ENCODE results near the gene SS18L1.
A peak's percentile ranks its signal among the peaks of the same experiment; 100 is the strongest.

The SS18L1 gene

GRCh38 chr20:62211216-62211615, 67.6 kb downstream of the SS18L1 start:
- Mint-ChIP-seq H3K27me3 (peaks cover 6% of the 10 kb centered on the region), H3K9me3 (no peaks in the 10 kb centered on the region), H3K4me3 (no peak overlapping the region), H3K36me3 (no peaks in the 10 kb centered on the region), H3K4me1 (no peaks in the 10 kb centered on the region), H3K27ac (no peak overlapping the region)

- Mint-ChIP-seq H3K4me1 (no peaks in the 10 kb centered on the region), H3K4me3 (no peak overlapping the region), H3K36me3 (no peaks in the 10 kb centered on the region), H3K27ac (no peak overlapping the region), H3K9me3 (no peaks in the 10 kb centered on the region), H3K27me3 (peaks cover 6% of the 10 kb centered on the region)
Measured at GRCh38 chr20:62211769-62212288, 68.3 kb downstream of the SS18L1 start.

- no peak overlapping the region for H3K4me3 Mint-ChIP-seq
- H3K4me1 Mint-ChIP-seq = no peaks in the 10 kb centered on the region
- H3K9me3 Mint-ChIP-seq = no peaks in the 10 kb centered on the region
- H3K27ac Mint-ChIP-seq = no peak overlapping the region
- no peaks in the 10 kb centered on the region for H3K36me3 Mint-ChIP-seq
- H3K27me3 Mint-ChIP-seq = peaks cover 6% of the 10 kb centered on the region
Measured at GRCh38 chr20:62212299-62212698, 68.7 kb downstream of the SS18L1 start.

GRCh38 chr20:62214067-62214466, 70.5 kb downstream of the SS18L1 start:
- Mint-ChIP-seq H3K4me3 (no peak overlapping the region), H3K27me3 (peaks cover 12% of the 10 kb centered on the region), H3K4me1 (no peaks in the 10 kb centered on the region), H3K27ac (no peak overlapping the region), H3K9me3 (no peaks in the 10 kb centered on the region), H3K36me3 (no peaks in the 10 kb centered on the region)

GRCh38 chr20:62215020-62215990, 71.7 kb downstream of the SS18L1 start:
- Mint-ChIP-seq H3K9me3 (no peaks in the 10 kb centered on the region), H3K27me3 (peaks cover 14% of the 10 kb centered on the region), H3K36me3 (no peaks in the 10 kb centered on the region), H3K4me1 (no peaks in the 10 kb centered on the region), H3K4me3 (no peak overlapping the region), H3K27ac (peak overlapping the region; percentile 41)

GRCh38 chr20:62215991-62216635, 72.5 kb downstream of the SS18L1 start:
- no peaks in the 10 kb centered on the region for H3K9me3 Mint-ChIP-seq

GRCh38 chr20:62216636-62217566, 73.3 kb downstream of the SS18L1 start:
- Mint-ChIP-seq H3K9me3 (no peaks in the 10 kb centered on the region), H3K4me1 (no peaks in the 10 kb centered on the region), H3K27me3 (peaks cover 18% of the 10 kb centered on the region), H3K36me3 (no peaks in the 10 kb centered on the region), H3K4me3 (no peak overlapping the region), H3K27ac (no peak overlapping the region)

More at GRCh38 chr20:62215991-62216635, 72.5 kb downstream of the SS18L1 start:
- peaks cover 17% of the 10 kb centered on the region for H3K27me3 Mint-ChIP-seq
- peak overlapping the region; percentile 41 for H3K27ac Mint-ChIP-seq
- no peaks in the 10 kb centered on the region for H3K4me1 Mint-ChIP-seq
- no peak overlapping the region for H3K4me3 Mint-ChIP-seq
- no peaks in the 10 kb centered on the region for H3K36me3 Mint-ChIP-seq

GRCh38 chr20:62217913-62218773, 74.6 kb downstream of the SS18L1 start:
- Mint-ChIP-seq H3K27ac (no peak overlapping the region), H3K4me3 (no peak overlapping the region), H3K36me3 (no peaks in the 10 kb centered on the region), H3K27me3 (peaks cover 15% of the 10 kb centered on the region), H3K4me1 (no peaks in the 10 kb centered on the region), H3K9me3 (no peaks in the 10 kb centered on the region)

- Mint-ChIP-seq H3K36me3 (no peaks in the 10 kb centered on the region), H3K27ac (no peak overlapping the region), H3K4me3 (peak overlapping the region; percentile 59), H3K27me3 (peaks cover 14% of the 10 kb centered on the region), H3K9me3 (no peaks in the 10 kb centered on the region), H3K4me1 (no peaks in the 10 kb centered on the region)
Measured at GRCh38 chr20:62219101-62219991, 75.8 kb downstream of the SS18L1 start.

GRCh38 chr20:62219992-62220665, 76.6 kb downstream of the SS18L1 start, which contains the start of gene HRH3:
Gene HRH3, minus strand, starts transcription at chr20:62220278. Its CDS starts 308 bp downstream, at chr20:62219970.
- Mint-ChIP-seq H3K27ac (no peak within 1 kb of the TSS), H3K9me3 (no peaks in the 10 kb centered on the region), H3K4me1 (no peaks in the 10 kb centered on the region), H3K27me3 (peaks cover 20% of the 10 kb centered on the region), H3K4me3 (peak within 1 kb of the TSS; percentile 59), H3K36me3 (no peaks in the 10 kb centered on the region)

- Mint-ChIP-seq H3K9me3 (no peaks in the 10 kb centered on the region), H3K27me3 (peaks cover 18% of the 10 kb centered on the region), H3K27ac (no peak overlapping the region), H3K36me3 (no peaks in the 10 kb centered on the region), H3K4me1 (no peaks in the 10 kb centered on the region), H3K4me3 (no peak overlapping the region)
Measured at GRCh38 chr20:62220666-62221568, 77.3 kb downstream of the SS18L1 start.

- Mint-ChIP-seq H3K4me3 (no peak overlapping the region), H3K4me1 (no peaks in the 10 kb centered on the region), H3K27me3 (peaks cover 20% of the 10 kb centered on the region), H3K9me3 (no peaks in the 10 kb centered on the region), H3K27ac (no peak overlapping the region), H3K36me3 (no peaks in the 10 kb centered on the region)
Measured at GRCh38 chr20:62222266-62222850, 78.8 kb downstream of the SS18L1 start.
